HG03139 (cell line): ENCODE measurements around the gene PRR29.
"Not testable (repeated sequence)": the region's sequence is repeated elsewhere in the genome, so short reads cannot be mapped to it uniquely, and the experiment has no call there.

ENCODE experiments used
- ATAC-seq: cut with Tn5 transposase; IDR thresholded peaks from one replicate; pipeline ENCODE4 v1.9.1; 2021; ENCODE audit not compliant: unreplicated experiment

Gene PRR29

DNA sequence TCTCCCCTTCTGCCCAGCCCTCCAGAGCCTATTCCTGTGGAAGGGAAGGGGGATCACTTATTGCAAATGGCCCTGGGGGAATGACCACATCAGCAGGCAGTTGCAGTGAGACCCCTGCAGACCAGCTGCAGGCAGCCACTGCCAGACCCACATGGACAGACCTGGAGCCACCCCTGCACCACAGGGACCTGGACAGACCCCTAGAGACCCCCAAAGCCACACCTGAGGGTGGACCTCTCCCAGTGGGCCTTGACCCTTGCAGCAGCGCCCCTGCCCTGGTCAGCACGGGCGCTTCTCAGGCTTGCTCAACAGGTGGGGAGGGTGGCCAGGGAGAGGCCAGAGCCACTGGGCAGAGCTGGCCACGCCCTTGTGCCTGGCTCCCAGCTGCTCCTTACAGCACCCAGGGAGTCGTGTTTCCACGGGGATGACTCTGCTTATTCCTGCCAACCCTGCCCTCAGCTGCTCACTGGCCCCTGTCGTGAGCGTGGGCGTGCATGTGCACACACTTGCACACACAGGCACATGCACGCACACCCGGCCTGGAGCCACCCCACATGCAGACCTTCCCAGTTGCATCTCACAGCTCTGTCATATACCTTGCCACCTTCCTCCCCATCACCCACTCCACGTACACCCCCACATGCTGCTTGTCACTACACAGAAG, 24.1 kb upstream of the PRR29 start:
- ATAC-seq = no peak

DNA sequence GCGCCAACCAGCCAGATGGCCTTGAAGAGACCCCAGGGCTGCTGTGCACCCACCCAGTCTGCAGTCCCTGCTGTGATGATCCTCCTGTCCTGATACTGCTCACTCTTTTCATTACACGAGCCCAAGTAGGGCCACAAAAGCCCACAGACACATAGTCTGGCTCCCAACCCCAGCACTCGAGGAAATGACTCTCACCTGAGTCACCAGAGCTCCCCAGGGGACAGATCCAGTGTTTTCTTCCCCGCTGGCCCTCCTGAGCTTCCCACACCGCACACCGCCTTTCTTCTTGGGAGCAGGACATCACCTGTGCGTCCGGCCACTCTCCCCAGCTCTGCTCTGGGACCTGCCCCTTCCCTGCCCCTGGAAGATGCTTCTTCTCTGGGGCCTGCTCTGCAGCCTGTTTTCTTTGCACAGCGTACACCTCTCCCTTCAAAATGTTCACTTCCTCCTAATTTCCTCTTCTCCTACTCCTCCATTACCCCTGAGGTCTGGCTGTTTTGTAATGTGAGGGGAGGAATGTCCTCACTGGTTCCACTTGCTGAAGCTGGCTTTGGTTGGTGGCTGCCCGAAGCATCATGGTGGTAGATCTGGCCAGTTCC, 23.5 kb upstream of the PRR29 start:
- no peak for ATAC-seq

DNA sequence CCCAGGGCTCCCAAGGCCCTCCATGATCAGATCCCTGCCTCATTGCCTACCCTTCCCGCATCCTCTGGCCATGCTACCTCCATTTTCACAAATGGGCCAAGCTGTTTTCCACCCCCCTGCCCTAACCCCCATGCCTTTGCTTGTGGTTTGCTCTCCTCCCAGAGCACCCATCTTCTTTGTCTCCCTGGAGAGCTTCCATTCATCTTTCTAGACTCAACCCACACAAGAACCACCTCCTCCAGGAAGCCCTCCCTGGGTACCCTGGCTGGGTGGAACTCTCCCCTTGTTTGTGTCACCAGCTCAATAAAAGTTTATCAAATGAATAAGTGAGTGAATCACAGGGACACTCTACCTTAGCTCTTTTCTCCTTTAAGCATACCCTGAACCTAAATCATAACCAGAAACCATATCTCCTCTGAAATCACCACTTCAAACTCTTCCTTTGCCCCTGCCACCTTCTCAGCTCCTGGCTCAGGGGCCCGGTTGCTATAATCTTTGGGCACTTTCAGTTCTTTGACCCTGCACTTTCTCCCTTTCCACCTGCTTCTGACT, 22.5 kb upstream of the PRR29 start:
- no peak for ATAC-seq

DNA sequence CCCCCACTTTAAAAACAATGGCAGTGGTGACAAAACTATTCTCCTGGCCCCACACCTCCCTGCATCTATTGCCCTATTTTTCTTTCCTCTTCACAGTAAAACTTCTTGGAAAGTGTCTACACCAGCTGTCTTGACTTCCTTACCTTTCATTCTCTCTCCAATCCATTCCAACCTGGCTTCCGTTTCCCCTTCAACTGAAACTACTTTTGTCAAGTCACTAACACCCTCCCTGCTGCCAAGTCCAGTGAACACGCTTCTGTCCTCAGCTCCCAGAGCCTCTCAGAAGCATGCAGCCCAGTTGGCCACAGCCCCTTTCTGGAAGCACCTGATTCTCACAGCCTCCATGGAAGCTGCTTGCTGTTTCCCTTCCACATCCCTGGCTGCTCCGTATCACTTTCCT, 21.4 kb upstream of the PRR29 start:
- no peak for ATAC-seq

DNA sequence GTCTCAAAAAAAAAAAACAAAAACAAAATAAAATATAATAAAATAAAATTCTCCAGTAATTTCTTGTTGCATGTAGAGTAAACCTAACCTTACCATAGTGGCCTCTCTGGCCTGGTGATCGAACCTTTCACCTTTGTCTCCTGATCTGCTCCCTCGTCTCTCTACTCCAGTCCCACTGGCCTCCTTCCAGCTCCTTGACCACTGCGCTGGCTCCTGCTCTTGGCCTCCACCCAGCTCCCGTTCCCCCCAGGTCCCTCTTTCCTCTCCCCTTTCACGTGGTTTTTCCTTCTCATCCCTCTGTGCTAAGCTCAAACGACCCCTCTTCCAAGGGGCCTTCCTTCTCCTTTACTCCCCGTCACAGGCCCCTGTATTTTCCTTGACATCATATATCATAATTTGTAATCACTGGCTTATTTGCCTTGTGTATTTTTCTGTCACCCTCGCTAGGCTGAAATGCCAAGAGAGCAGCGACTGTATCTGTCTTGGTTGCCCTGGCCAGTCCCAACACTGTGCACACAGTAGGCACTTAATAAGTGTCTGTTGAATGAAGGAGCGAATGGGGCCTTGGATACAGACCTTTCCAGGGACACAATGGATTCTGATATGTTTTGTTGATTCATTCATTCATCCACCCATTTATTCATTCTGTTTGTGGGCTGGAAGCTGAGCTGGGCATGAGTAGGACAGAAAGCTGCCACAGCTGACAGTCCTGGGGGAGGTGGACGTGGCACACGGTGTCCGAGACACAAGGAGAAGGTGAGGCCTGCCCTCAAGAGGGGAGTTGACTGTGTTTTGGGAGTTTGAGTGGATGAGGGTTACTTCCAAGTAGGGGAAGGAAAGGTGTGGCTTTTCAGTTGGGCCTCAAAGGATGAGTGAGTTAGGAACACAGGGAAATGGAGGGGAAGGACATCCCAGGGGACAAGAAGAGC, 19.6 kb upstream of the PRR29 start:
- ATAC-seq = no peak

DNA sequence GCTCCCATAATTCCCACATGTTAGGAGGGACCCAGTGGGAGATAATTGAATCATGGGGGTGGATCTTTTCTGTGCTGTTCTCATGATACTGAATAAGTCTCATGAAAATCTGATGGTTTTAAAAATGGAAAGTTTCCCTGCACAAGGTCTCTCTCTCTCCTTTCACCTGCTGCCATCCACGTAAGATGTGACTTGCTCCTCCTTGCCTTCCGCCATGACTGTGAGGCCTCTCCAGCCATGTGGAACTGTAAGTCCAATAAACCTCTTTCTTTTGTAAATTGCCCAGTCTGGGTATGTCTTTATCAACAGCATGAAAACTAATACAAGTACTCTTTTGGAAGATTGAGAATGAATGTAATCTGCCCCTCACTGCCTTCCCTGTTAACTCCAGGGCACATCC, 15.5 kb upstream of the PRR29 start:
- ATAC-seq = not testable (repeated sequence)

DNA sequence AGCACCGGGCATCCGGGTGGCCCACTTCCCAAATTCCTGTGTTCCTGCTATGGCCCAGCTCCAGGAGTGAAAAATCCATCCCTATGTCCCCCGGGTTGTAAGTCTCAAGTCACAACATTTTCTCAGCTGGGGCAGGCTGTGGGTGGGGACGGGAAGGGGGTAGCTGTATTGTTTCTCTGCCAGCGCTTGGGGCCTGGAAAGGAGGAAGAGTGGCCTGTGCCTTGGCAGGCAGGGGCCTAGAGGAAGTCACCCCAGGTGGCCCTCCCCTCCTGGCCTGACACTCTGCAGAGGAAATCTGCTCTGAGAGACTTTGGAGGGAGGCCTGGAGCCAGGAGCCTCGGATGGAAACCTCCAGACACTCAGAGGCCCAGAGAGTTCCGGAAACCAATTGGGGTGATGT, 14.8 kb upstream of the PRR29 start:
- ATAC-seq = no peak

DNA sequence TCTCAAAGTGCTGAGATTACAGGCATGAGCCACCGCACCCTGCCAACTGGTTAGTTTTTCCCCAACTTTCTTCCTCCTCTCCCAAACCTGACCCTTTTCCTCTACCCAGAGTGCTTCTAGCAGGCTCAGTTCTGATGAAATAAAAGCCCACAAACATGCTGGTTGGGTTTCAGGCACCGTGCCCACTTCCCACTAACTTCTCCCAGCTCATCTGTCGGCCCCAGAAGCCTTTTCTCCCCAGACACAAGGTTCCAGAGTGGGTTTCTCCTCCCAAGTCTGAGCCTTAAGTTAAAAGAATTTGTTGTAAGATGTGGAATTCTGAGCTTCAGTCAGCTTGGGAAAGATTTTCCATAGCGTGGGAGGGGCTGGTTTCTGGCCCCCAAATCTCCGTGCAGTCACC, 13.9 kb upstream of the PRR29 start:
- ATAC-seq = no peak

DNA sequence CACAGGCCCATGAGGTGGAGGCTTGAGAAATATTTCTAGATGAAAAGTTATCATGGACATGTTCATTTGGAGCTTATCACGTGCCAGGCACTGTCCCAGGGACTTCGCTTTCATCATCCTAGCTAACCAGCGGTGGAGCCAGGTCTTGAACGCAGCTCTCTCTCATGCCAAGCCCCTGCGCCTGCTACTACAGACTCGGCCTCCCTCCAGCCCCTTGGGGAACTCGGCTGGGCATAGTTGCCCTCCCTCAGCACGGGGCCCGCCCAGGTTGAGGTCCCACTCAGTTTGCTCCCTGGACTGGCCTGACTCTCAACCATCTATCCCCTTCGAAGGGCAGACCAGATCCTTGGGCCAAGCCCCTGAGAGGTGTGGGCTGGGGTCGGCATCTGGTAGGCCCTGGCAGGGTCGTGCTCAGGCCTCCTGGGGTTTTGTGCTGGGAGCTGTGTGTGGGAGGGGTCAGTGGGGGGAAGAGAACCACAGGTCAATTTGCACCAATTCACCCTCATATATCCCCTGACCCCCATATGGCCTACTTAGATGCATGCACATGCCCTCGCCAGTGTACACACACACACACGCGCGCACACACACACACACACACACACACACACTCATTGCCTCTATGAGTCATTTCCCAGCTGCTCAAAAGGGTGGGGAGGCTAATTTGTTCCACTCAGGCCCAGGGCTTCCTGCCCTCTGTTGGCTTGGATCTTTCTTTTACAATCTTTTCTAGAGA, 13.3 kb upstream of the PRR29 start:
- ATAC-seq = no peak

DNA sequence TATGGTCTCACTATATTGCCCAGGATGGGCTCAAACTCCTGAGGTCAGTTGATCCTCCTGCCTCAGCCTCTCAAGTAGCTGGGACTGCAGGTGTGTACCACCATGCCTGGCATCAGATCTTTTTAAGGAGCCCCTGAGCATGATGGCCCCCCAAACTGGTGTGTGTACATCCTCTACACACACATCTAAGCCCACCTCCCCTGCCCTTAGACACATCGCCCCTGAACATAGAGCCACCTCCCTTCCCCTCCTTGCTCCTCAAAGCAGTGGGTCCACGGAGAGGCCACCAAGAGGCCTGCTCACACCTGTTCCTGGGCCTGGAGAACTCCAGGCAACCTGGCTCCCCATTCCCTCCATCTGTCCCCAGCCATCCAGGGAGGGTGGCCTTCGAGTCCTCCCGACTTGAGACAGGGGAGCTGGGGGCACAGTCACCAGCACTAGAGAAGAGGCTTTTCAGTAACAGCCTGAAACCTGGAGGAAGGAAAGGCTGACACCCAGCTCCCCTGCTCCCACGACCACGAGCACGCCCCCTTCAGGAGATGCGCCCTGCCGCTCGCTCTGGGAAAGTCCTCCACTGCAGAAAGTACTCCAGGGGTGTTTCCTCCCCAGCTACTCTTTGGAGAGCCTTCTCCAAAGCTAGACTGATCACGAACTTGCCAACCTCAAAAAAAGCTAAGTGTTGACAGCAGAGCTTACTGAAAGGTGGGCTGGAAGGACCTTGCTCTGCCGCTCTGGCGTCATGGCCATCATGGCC, 12.6 kb upstream of the PRR29 start:
- ATAC-seq = no peak

DNA sequence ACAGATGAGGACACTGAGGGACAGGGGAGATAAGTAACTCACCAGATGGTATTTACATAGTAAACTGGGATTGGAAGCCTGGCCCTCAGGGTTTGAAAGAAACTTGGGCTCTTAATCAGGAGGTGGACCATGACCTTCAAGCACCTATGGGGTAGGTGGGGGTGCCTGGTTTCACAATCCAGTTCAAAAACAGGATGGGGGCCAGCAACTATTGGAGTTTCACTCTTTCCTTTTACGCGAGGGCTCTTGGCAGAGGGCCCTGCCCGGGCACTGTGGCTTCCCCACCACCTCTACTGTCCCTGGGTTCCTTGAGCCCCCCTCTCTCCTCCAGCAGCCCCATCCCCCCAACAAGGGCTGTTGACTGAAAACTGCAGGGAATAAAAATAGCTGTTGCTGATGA, 11.3 kb upstream of the PRR29 start:
- ATAC-seq = no peak

DNA sequence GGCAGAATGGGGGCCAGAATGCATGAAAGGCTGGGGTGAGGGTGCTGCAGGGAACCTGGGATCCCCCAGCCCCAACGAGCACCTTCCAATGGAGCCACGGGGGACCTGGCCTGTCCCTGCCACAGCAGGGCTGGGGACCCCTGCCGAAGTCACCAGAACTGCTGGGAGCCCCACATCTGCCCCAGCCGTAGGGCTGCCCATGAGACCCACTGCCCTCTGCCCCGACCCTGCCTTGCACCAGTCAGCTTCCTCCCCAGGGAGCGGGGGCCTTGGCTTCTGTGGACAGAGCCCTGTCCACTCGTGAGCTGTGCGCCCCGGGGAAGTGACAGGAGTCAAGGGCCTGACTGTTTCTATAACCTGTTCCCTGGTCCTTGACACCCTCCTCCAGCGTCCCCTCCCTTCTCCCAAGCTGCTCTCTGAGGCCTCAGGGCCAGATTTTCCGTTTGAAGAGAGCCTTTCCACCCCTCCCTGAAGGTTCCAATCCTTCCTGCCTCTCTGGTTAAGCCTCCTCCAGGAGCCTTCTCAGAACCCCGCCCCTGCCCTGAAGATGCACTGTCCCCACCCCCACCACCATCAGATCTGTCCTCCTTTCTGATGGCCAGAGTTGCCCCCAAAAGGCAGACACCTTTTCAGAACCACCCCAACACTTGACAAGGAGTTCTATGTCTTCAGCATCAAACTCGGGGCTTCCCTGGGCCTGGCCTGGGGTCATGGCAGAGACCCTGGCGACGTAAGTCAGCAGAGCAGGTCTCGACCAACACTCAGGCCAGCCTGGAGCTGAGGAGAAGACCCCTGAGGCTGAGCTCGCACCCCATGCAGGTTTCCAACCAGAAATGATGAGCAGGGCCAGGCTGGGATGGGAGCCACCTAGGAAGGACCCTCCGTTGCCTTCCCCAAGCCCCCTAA, 10.7 kb upstream of the PRR29 start:
- no peak for ATAC-seq

DNA sequence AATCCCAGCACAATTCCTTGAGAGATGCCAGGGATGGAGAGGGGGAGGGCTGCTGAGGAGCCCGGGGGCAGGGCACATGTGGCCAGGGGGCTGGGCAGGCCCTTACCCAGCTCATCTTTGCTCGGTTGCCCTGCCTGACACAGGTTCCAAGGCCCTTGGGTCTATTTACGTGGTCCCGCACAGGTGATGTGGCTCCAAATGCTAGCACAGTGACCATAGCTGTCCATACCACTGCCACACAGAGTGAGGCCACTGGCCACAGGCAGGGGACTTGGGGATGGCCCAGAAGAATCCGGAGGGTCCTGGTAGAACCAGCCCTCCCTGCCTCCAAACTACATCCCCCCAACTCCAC, 10.0 kb upstream of the PRR29 start:
- ATAC-seq = no peak

DNA sequence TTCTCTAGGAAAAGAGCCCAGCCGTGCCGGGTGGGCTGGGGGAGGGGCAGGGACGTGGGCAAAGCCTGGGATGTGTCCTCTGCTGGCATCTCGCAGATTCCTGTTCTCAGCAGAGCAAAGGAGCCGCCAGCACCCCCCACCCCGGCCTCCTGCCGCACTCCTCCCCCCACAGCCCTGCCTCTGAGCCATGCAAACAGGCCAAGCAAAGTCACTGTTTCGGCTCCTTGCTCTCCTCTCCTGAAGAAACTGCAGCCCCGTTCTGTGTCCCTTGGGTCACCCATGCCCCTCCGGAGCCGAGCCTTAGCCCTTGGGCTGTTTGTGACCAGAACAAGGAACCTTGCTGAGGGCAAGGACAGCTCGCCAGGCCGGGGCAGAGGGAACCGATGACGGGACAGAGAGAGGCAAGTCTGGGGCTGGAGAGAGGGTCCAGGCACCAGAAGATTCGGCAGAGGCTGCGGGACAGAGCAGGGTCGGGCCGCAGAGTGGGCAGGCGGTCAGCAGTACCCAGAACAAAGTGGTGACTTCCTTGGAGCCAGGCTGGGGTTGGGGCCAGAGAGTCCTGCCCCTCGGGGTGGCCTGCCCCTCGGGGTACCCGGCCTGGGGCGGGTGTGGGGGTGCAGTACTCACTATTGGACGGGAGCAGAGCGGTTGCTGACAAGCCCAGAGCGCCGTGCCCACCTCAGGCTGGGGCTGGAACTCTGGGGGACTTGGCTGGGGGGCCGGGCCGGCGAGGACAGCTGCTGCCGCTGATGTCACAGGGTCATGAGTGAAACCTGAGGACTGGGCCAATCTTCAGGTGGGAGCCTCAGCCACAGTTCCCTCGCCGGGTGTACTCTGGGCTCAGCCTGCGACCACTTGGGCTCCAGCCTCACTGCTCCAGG, 9.2 kb upstream of the PRR29 start:
- ATAC-seq = no peak

DNA sequence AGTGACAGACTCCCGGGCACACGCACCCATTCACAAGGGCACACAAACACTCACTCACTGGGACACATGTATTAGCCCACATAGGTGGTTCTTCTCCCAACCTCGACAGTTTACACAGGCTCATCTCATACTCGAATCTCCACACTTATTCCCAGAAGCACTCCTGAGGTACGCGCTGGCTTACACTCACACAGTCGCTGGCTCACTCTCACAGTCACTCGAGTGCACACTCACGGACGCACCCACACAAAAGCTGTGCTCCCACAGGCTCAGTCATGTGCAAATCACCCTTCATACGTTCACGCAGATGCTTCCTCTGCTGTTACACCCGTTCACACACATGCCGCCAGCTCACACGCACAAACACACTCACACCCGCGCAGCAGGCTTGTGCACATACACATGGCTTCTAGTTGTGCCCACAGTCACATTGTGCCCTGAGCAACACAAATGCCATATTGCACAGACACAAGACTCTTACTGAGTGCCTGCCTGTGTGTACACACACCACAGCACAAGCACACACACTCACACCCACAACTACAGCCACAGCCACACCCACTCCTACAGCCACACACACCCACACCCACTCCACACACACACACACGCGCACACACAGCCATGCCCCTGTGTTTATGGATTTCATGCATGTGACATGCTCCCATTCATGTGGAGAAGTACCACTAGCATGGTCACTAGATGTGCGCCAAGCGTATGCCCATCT, 8.4 kb upstream of the PRR29 start:
- ATAC-seq = no peak

DNA sequence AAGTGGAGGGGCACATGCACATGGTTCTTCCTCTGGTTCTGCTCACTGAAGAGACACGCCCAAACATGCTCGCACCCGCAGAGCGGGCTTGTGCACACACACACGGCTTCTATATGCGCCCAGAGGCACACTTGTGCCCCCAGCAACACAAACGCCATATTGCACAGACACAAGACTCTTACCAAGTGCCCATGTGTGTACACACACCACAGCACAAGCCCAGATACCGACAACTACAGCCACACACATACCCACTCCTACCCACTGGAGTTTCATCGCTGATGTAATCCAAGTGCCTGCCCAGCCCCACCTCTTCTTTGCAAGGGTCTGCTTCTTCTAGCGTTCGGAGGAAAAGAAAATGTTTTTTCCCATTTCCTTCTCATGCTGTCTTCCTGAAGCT, 6.5 kb upstream of the PRR29 start:
- no peak for ATAC-seq

DNA sequence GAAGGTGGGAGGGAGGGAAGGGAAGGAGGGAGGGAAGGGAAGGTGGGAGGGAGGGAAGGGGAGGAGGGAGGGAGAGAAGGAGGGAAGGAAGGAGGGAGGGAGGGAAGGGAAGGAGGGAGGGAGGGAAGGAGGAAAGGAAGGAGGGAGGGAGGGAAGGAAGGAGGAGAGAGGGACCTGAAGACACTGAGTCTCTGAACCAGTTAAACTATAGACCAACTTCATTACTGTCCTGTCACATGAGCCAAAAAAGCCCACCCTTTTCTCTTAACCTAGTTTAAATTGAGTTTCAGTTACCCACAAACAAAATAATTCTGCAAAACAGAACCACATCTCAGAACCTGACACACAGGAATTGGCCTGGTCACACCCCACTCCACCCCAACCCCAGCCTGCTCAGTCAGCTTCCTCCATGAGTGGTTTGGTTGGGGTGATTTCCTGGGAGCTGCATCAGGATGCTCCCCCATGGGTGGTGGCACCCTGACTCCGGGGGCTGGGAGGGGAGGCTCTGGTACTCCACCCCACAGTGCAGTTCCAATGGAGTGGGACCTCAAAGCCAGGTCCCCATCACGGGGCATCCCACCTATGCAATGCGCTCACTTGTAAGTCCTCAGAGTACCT, 4.7 kb upstream of the PRR29 start:
- no peak for ATAC-seq
